Ovary (tissue), 3 donors: ENCODE data around the gene PTPRN2.

Experiments
- POLR2A ChIP-seq: fragments of 450-650 bp; IDR thresholded peaks from one replicate; pipeline ENCODE4 v1.6.1; 2017; ENCODE audit warnings: antibody characterized with exemption, mild to moderate bottlenecking, moderate library complexity
- TF ChIP-seq, protein P1 (sequence below), 3 donors: fragments of 450-650 bp in 2 of 3; fragments of 200-600 bp in 1 of 3; IDR thresholded peaks; one replicate each; pipeline versions ENCODE4 v1.5.1 to v1.8.0; 2016 to 2022; ENCODE audit warnings: antibody characterized with exemption in 3 of 3, mild to moderate bottlenecking in 1 of 3
- donor health status: DM: no; HTN: no; CAD: no.

DNA sequence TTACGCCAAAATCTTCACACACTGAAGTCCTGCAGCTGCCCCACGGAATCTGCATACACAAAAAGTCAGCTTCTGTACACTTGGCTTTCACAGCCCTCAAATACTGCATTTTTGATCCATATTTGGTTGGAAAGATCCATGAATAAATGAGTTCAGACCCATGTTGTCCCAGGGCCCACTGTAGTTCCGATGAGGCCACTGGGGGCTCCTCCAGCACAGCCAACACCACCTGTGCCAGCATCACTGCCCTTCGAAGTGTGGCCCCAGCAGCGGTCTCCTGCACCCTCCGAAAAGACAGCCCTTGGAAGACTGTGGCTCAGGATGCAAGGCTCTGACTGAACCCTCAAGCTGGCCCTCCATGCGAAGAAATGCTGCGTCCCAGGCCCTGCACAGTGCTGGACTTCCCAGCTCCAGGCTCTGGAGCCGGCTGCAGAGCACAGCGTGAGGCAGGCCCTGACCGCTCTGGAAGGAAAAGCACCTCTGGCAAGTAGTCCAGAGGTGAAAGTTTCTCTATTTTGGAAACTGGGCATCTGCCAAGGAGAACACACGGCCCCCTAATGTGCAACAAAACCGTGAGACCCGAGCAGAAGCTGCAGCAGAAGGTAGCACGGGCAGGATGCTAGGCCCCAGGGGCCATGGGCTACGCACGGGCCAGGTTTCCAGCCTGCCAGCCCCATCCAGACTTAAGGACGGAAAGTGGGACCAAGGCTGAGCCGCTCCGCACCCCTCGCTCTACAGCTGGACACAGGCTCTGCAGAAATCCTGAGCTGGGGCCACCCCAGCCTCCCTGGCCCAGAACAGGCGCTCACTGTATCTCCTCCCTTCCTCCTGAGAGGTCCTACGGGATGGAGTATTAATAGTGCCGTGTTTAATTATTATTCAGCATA is 62.6 kb downstream of the PTPRN2 start:
- TF ChIP-seq, protein P1, sequence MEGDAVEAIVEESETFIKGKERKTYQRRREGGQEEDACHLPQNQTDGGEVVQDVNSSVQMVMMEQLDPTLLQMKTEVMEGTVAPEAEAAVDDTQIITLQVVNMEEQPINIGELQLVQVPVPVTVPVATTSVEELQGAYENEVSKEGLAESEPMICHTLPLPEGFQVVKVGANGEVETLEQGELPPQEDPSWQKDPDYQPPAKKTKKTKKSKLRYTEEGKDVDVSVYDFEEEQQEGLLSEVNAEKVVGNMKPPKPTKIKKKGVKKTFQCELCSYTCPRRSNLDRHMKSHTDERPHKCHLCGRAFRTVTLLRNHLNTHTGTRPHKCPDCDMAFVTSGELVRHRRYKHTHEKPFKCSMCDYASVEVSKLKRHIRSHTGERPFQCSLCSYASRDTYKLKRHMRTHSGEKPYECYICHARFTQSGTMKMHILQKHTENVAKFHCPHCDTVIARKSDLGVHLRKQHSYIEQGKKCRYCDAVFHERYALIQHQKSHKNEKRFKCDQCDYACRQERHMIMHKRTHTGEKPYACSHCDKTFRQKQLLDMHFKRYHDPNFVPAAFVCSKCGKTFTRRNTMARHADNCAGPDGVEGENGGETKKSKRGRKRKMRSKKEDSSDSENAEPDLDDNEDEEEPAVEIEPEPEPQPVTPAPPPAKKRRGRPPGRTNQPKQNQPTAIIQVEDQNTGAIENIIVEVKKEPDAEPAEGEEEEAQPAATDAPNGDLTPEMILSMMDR (IDR thresholded peaks at IDR 0.05), result no peak
- TF ChIP-seq POLR2A, result no peak
